Endothelial cell (in vitro differentiated cells): ENCODE data around the gene PHLDA1. TPM values are rescaled to one million over a fixed set of nuclear protein-coding genes. Genes with fewer than 3 reads are reported as not detected.

ENCODE experiments used
- DNase-seq: peaks from one replicate; pipeline ENCODE4 v3.0.0; 2021; ENCODE audit warnings: low spot score
- H3K27ac Mint-ChIP-seq: one replicate; pipeline ENCODE4 v1.8.0; 2021; ENCODE audit warnings: mixed read lengths, inconsistent platforms; ENCODE audit not compliant: unreplicated experiment
- H3K27me3 Mint-ChIP-seq: one replicate; pipeline ENCODE4 v1.8.0; 2021; ENCODE audit warnings: mild to moderate bottlenecking, moderate library complexity, mixed read lengths, inconsistent platforms; ENCODE audit not compliant: unreplicated experiment
- H3K36me3 Mint-ChIP-seq: one replicate; pipeline ENCODE4 v1.8.0; 2021; ENCODE audit warnings: mild to moderate bottlenecking, low read depth, mixed read lengths, inconsistent platforms; ENCODE audit not compliant: unreplicated experiment
- H3K4me1 Mint-ChIP-seq: one replicate; pipeline ENCODE4 v1.8.0; 2021; ENCODE audit warnings: mild to moderate bottlenecking, mixed read lengths, inconsistent platforms; ENCODE audit not compliant: unreplicated experiment
- H3K4me3 Mint-ChIP-seq: one replicate; pipeline ENCODE4 v1.8.0; 2021; ENCODE audit warnings: mild to moderate bottlenecking, mixed read lengths, inconsistent platforms; ENCODE audit not compliant: unreplicated experiment
- H3K9me3 Mint-ChIP-seq: one replicate; pipeline ENCODE4 v1.8.0; 2021; ENCODE audit warnings: mixed read lengths, inconsistent platforms; ENCODE audit not compliant: unreplicated experiment
- CTCF ChIP-seq: fragments of 200-600 bp; sonication (generic); IDR thresholded peaks from one replicate; pipeline ENCODE4 v1.5.0; 2021; ENCODE audit warnings: antibody characterized with exemption; ENCODE audit not compliant: unreplicated experiment
- total RNA-seq: library from RNA; stranded (reverse); fragmentation: NEBNext Ultra II Directional; extraction: Animal tissue kit (Norgen Biotek cat#: 25700); gene quantifications from one replicate; pipeline ENCODE4 v1.2.1, GENCODE V29; 2021; ENCODE audit not compliant: unreplicated experiment

PHLDA1 gene
- total RNA-seq, 1 donor from 2014 or later, result 50.3 TPM

GRCh38 chr12:76074701-76075336, 43.2 kb upstream of the PHLDA1 start:
- no peak for TF ChIP-seq CTCF
- Mint-ChIP-seq H3K4me1 (peaks cover 6% of the 10 kb centered on the region), H3K36me3 (no peaks in the 10 kb centered on the region), H3K27me3 (no peaks in the 10 kb centered on the region), H3K27ac (no peak overlapping the region), H3K9me3 (no peaks in the 10 kb centered on the region), H3K4me3 (no peak overlapping the region)
- no peak for DNase-seq

GRCh38 chr12:76073561-76073960, 42.0 kb upstream of the PHLDA1 start:
- H3K4me3 Mint-ChIP-seq, result no peak overlapping the region
- H3K27me3 Mint-ChIP-seq, result no peaks in the 10 kb centered on the region
- H3K36me3 Mint-ChIP-seq, result peaks cover 4% of the 10 kb centered on the region
- H3K27ac Mint-ChIP-seq, result no peak overlapping the region
- peaks cover 5% of the 10 kb centered on the region for H3K4me1 Mint-ChIP-seq
- no peak for DNase-seq
- no peaks in the 10 kb centered on the region for H3K9me3 Mint-ChIP-seq
- TF ChIP-seq CTCF, result no peak

GRCh38 chr12:76072568-76072967, 41.0 kb upstream of the PHLDA1 start:
- no peak for DNase-seq
- H3K9me3 Mint-ChIP-seq, result no peaks in the 10 kb centered on the region
- H3K36me3 Mint-ChIP-seq, result peaks cover 7% of the 10 kb centered on the region
- no peak overlapping the region for H3K27ac Mint-ChIP-seq
- peaks cover 5% of the 10 kb centered on the region for H3K4me1 Mint-ChIP-seq
- H3K4me3 Mint-ChIP-seq, result no peak overlapping the region
- TF ChIP-seq CTCF, result no peak
- no peaks in the 10 kb centered on the region for H3K27me3 Mint-ChIP-seq

- DNase-seq, result no peak
- Mint-ChIP-seq H3K27ac (no peak overlapping the region), H3K4me1 (peaks cover 5% of the 10 kb centered on the region), H3K27me3 (no peaks in the 10 kb centered on the region), H3K4me3 (no peak overlapping the region), H3K36me3 (peaks cover 22% of the 10 kb centered on the region), H3K9me3 (no peaks in the 10 kb centered on the region)
- TF ChIP-seq CTCF, result no peak
These were observed 37.8 kb upstream of the PHLDA1 start for GRCh38 chr12:76069339-76069738.

- Mint-ChIP-seq H3K36me3 (peaks cover 27% of the 10 kb centered on the region), H3K27me3 (no peaks in the 10 kb centered on the region), H3K4me1 (no peaks in the 10 kb centered on the region), H3K4me3 (no peak overlapping the region), H3K9me3 (no peaks in the 10 kb centered on the region), H3K27ac (no peak overlapping the region)
- no peak for DNase-seq
- no peak for TF ChIP-seq CTCF
These were observed 34.3 kb upstream of the PHLDA1 start for GRCh38 chr12:76065917-76066316.
